ENCODE measurements around the gene PITRM1. TPM values are rescaled to one million over a fixed set of nuclear protein-coding genes. Genes with fewer than 3 reads are reported as not detected.

Gene PITRM1
- polyA plus RNA-seq, 1 donor (not counting 4 experiments of a cell fraction or from before 2014, with no cell fraction given): 47.2 TPM

GRCh38 chr10:3166496-3167290 lies 5.9 kb downstream of the PITRM1 start:
- no peaks in the 10 kb centered on the region for H3K9me3 ChIP-seq (ENCODE audit: control insufficient read depth, low read depth, low read length)
- H3K9me1 ChIP-seq (ENCODE audit: control insufficient read depth, extremely low read depth, insufficient read depth, low read length): no peaks in the 10 kb centered on the region
- H3K36me3 ChIP-seq (ENCODE audit: control insufficient read depth in 2 of 2, extremely low read depth in 1 of 2, insufficient read depth in 2 of 2, low read length in 2 of 2): peaks cover 40 to 59% of the 10 kb centered on the region in 2 experiments
- FAIRE-seq (no peak), DNase-seq (ENCODE audit: low read depth, low spot score) (no peak)
- TF ChIP-seq EZH2 (IDR thresholded peaks at IDR 0.05; ENCODE audit: low read length): no peak
- no peak for TF ChIP-seq CTCF (optimal IDR thresholded peaks at IDR 0.05 in 1 of 3, IDR thresholded peaks at IDR 0.05 in 1 of 3, conservative IDR thresholded peaks at IDR 0.05 in 1 of 3; ENCODE audit: extremely low read depth in 1 of 3, insufficient read depth in 2 of 3, low read length in 3 of 3)
- no peak overlapping the region for H3K9ac ChIP-seq (ENCODE audit: control insufficient read depth, extremely low read depth, insufficient read depth, low read length)
- H2AFZ ChIP-seq (ENCODE audit: control insufficient read depth, low read length): no peak overlapping the region
- dilution Hi-C loops (cut with MboI; ENCODE audit: extremely low pct_ligation_motif_present, low sequenced_read_pairs): no loop called here
- peaks cover 2% of the 10 kb centered on the region for H3K4me1 ChIP-seq (ENCODE audit: control insufficient read depth, extremely low read depth, insufficient read depth, low read length)
- H3K27me3 ChIP-seq (ENCODE audit: control insufficient read depth, extremely low read depth, insufficient read depth, low read length): no peaks in the 10 kb centered on the region
- no peak overlapping the region for H3K4me3 ChIP-seq (ENCODE audit: control insufficient read depth in 2 of 3, extremely low read depth in 1 of 3, insufficient read depth in 2 of 3, low read depth in 1 of 3, low read length in 3 of 3)
- peaks cover 20% of the 10 kb centered on the region for H3K79me2 ChIP-seq (ENCODE audit: control insufficient read depth, insufficient read depth, low read length)
- H4K20me1 ChIP-seq (ENCODE audit: control insufficient read depth, extremely low read depth, insufficient read depth, low read length): no peaks in the 10 kb centered on the region
- H3K4me2 ChIP-seq (ENCODE audit: control insufficient read depth, extremely low read depth, insufficient read depth, low read depth, low read length): no peak overlapping the region
- H3K27ac ChIP-seq (ENCODE audit: control insufficient read depth, insufficient read depth, low read length): no peak overlapping the region

- no peak for FAIRE-seq
- Histone ChIP-seq H3K79me2 (ENCODE audit: control insufficient read depth, insufficient read depth, low read length) (peaks cover 7% of the 10 kb centered on the region), H3K27me3 (ENCODE audit: control insufficient read depth, extremely low read depth, insufficient read depth, low read length) (no peaks in the 10 kb centered on the region), H3K9me3 (ENCODE audit: control insufficient read depth, low read depth, low read length) (no peaks in the 10 kb centered on the region), H3K4me3 (ENCODE audit: control insufficient read depth in 2 of 3, extremely low read depth in 1 of 3, insufficient read depth in 2 of 3, low read depth in 1 of 3, low read length in 3 of 3) (no peak overlapping the region), H3K4me2 (ENCODE audit: control insufficient read depth, extremely low read depth, insufficient read depth, low read depth, low read length) (no peak overlapping the region), H3K36me3 (ENCODE audit: control insufficient read depth in 2 of 2, extremely low read depth in 1 of 2, insufficient read depth in 2 of 2, low read length in 2 of 2) (peaks cover 44 to 59% of the 10 kb centered on the region in 2 experiments), H3K27ac (ENCODE audit: control insufficient read depth, insufficient read depth, low read length) (no peak overlapping the region), H3K9ac (ENCODE audit: control insufficient read depth, extremely low read depth, insufficient read depth, low read length) (no peak overlapping the region), H3K4me1 (ENCODE audit: control insufficient read depth, extremely low read depth, insufficient read depth, low read length) (no peaks in the 10 kb centered on the region), H4K20me1 (ENCODE audit: control insufficient read depth, extremely low read depth, insufficient read depth, low read length) (no peaks in the 10 kb centered on the region), H3K9me1 (ENCODE audit: control insufficient read depth, extremely low read depth, insufficient read depth, low read length) (no peaks in the 10 kb centered on the region), H2AFZ (ENCODE audit: control insufficient read depth, low read length) (no peak overlapping the region)
- DNase-seq (ENCODE audit: low read depth, low spot score): no peak
- dilution Hi-C loops (cut with MboI; ENCODE audit: extremely low pct_ligation_motif_present, low sequenced_read_pairs): no loop called here
- no peak for TF ChIP-seq CTCF (optimal IDR thresholded peaks at IDR 0.05 in 1 of 3, IDR thresholded peaks at IDR 0.05 in 1 of 3, conservative IDR thresholded peaks at IDR 0.05 in 1 of 3; ENCODE audit: extremely low read depth in 1 of 3, insufficient read depth in 2 of 3, low read length in 3 of 3)
- no peak for TF ChIP-seq EZH2 (IDR thresholded peaks at IDR 0.05; ENCODE audit: low read length)
These were observed 7.4 kb downstream of the PITRM1 start for GRCh38 chr10:3165196-3165595.

Measured in keratinocyte (primary cell).